Activated CD8-positive, alpha-beta memory T cell treated with anti-CD3 and anti-CD28 coated beads, Interleukin-2, amount 50 U/mL, for 4 hours (primary cell): Measurements from ENCODE around the gene XKR7.
A peak's percentile ranks its signal among the peaks of the same experiment; 100 is the strongest.

ENCODE experiments used
- DNase-seq: peaks from one replicate; pipeline ENCODE4 v3.0.0-alpha.2; 2020

Gene XKR7

GRCh38 chr20:31945785-31946184 is 22.2 kb upstream of the XKR7 start:
- DNase-seq, result no peak

GRCh38 chr20:31948008-31948407 is 19.9 kb upstream of the XKR7 start:
- DNase-seq, result no peak

GRCh38 chr20:31949877-31950646 is 17.9 kb upstream of the XKR7 start:
- no peak for DNase-seq

- DNase-seq, result no peak
Observed at GRCh38 chr20:31951203-31951529, 16.8 kb upstream of the XKR7 start.

GRCh38 chr20:31951530-31952453 is 16.2 kb upstream of the XKR7 start, which contains the start of gene PDRG1:
Gene PDRG1 (minus strand): TSS chr20:31952046. CDS start chr20:31951961, 85 bp downstream.
- DNase-seq, result peak; percentile 98

- DNase-seq, result no peak
Observed at GRCh38 chr20:31953556-31954148, 14.3 kb upstream of the XKR7 start.

- DNase-seq, result no peak
Observed at GRCh38 chr20:31954500-31954899, 13.5 kb upstream of the XKR7 start.

GRCh38 chr20:31956556-31957526 is 11.1 kb upstream of the XKR7 start:
- DNase-seq, result no peak

- DNase-seq, result no peak
Observed at GRCh38 chr20:31962761-31963160, 5.2 kb upstream of the XKR7 start.

- DNase-seq, result no peak
Observed at GRCh38 chr20:31963889-31964288, 4.1 kb upstream of the XKR7 start.

- DNase-seq, result no peak
Observed at GRCh38 chr20:31966991-31967655, 828 bp upstream of the XKR7 start.

- peak; percentile 79 for DNase-seq
Observed at GRCh38 chr20:31968291-31969126, 558 bp downstream of the XKR7 start.

GRCh38 chr20:31969991-31970390 is 2.0 kb downstream of the XKR7 start:
- no peak for DNase-seq

GRCh38 chr20:31972471-31973021 is 4.6 kb downstream of the XKR7 start:
- no peak for DNase-seq

- no peak for DNase-seq
Observed at GRCh38 chr20:31974296-31974695, 6.3 kb downstream of the XKR7 start.

GRCh38 chr20:31974951-31975487 is 7.1 kb downstream of the XKR7 start:
- DNase-seq, result no peak

- no peak for DNase-seq
Observed at GRCh38 chr20:31975874-31976273, 7.9 kb downstream of the XKR7 start.

GRCh38 chr20:31977080-31977479 is 9.1 kb downstream of the XKR7 start:
- no peak for DNase-seq

- no peak for DNase-seq
Observed at GRCh38 chr20:31979713-31980426, 11.9 kb downstream of the XKR7 start.

- no peak for DNase-seq
Observed at GRCh38 chr20:31981784-31982183, 13.8 kb downstream of the XKR7 start.
